Osteoblast (primary cell): ENCODE results near the gene SRRM5. TPM values are rescaled to one million over a fixed set of nuclear protein-coding genes. Genes with fewer than 3 reads are reported as not detected.
A peak's percentile ranks its signal among the peaks of the same experiment; 100 is the strongest.

ENCODE experiments used
- DNase-seq: peaks from one replicate; pipeline ENCODE4 v3.0.0; 2011; ENCODE audit warnings: low spot score, mixed read lengths; ENCODE audit not compliant: insufficient read length; ENCODE audit errors: missing footprints
- H2AFZ ChIP-seq: 2 replicates; pipeline ENCODE4 v1.6.0; 2011; ENCODE audit warnings: mild to moderate bottlenecking, low read length
- H3K27ac ChIP-seq: 2 replicates; pipeline ENCODE4 v1.5.1; 2011; ENCODE audit warnings: mild to moderate bottlenecking, low read depth, low read length, moderate library complexity
- H3K27me3 ChIP-seq: 2 replicates; pipeline ENCODE4 v1.6.0; 2012; ENCODE audit warnings: mild to moderate bottlenecking, control low read depth, inconsistent platforms, low read length, moderate library complexity; ENCODE audit not compliant: insufficient read depth
- H3K36me3 ChIP-seq: 2 replicates; pipeline ENCODE4 v1.5.1; 2011; ENCODE audit warnings: mild to moderate bottlenecking, low read length, control low read depth, moderate library complexity; ENCODE audit not compliant: insufficient read depth
- H3K4me1 ChIP-seq: 2 replicates; pipeline ENCODE4 v1.5.1; 2011; ENCODE audit warnings: mild to moderate bottlenecking, low read length, control low read depth, moderate library complexity; ENCODE audit not compliant: insufficient read depth
- H3K4me2 ChIP-seq: 2 replicates; pipeline ENCODE4 v1.6.0; 2011; ENCODE audit warnings: mild to moderate bottlenecking, low read length; ENCODE audit not compliant: insufficient read depth
- H3K4me3 ChIP-seq: fragments of 200-600 bp; sonication (generic); 3 replicates; pipeline ENCODE4 v1.5.1; 2012; ENCODE audit warnings: mild to moderate bottlenecking, low read length, inconsistent platforms; ENCODE audit not compliant: insufficient read depth
- H3K79me2 ChIP-seq: 2 replicates; pipeline ENCODE4 v1.6.0; 2012; ENCODE audit warnings: mild to moderate bottlenecking, low read length, control low read depth, inconsistent platforms; ENCODE audit not compliant: insufficient read depth
- H3K9me3 ChIP-seq: 2 replicates; pipeline ENCODE4 v1.5.1; 2011; ENCODE audit warnings: low read depth, low read length, control low read depth
- H4K20me1 ChIP-seq: 2 replicates; pipeline ENCODE4 v1.6.0; 2012; ENCODE audit warnings: mild to moderate bottlenecking, low read length, control low read depth; ENCODE audit not compliant: insufficient read depth
- total RNA-seq: library from RNA; depleted of rRNA; stranded (reverse); fragments of >200 nt; gene quantifications from 2 replicates; pipeline ENCODE4 v1.2.3, GENCODE V29; 2012
- TF ChIP-seq, protein P1 (sequence below): IDR thresholded peaks from 2 replicates; pipeline ENCODE4 v1.5.1; 2011; ENCODE audit warnings: mild to moderate bottlenecking, low read depth, low read length, moderate library complexity; ENCODE audit errors: extremely low read depth

SRRM5 gene
- total RNA-seq, 1 donor: under 0.01 TPM

- H3K27me3 ChIP-seq: no peaks in the 10 kb centered on the region
- H4K20me1 ChIP-seq: no peaks in the 10 kb centered on the region
- H3K4me3 ChIP-seq: no peak overlapping the region
- H3K4me1 ChIP-seq: peaks cover 12% of the 10 kb centered on the region
- no peak overlapping the region for H2AFZ ChIP-seq
- H3K4me2 ChIP-seq: no peak overlapping the region
- TF ChIP-seq, protein P1, sequence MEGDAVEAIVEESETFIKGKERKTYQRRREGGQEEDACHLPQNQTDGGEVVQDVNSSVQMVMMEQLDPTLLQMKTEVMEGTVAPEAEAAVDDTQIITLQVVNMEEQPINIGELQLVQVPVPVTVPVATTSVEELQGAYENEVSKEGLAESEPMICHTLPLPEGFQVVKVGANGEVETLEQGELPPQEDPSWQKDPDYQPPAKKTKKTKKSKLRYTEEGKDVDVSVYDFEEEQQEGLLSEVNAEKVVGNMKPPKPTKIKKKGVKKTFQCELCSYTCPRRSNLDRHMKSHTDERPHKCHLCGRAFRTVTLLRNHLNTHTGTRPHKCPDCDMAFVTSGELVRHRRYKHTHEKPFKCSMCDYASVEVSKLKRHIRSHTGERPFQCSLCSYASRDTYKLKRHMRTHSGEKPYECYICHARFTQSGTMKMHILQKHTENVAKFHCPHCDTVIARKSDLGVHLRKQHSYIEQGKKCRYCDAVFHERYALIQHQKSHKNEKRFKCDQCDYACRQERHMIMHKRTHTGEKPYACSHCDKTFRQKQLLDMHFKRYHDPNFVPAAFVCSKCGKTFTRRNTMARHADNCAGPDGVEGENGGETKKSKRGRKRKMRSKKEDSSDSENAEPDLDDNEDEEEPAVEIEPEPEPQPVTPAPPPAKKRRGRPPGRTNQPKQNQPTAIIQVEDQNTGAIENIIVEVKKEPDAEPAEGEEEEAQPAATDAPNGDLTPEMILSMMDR: no peak
- no peak overlapping the region for H3K27ac ChIP-seq
- DNase-seq: no peak
- H3K79me2 ChIP-seq: peaks cover 55% of the 10 kb centered on the region
- H3K9me3 ChIP-seq: no peaks in the 10 kb centered on the region
- peaks cover 14% of the 10 kb centered on the region for H3K36me3 ChIP-seq
Observed at GRCh38 chr19:43616954-43617353, 5.1 kb downstream of the SRRM5 start.

DNA sequence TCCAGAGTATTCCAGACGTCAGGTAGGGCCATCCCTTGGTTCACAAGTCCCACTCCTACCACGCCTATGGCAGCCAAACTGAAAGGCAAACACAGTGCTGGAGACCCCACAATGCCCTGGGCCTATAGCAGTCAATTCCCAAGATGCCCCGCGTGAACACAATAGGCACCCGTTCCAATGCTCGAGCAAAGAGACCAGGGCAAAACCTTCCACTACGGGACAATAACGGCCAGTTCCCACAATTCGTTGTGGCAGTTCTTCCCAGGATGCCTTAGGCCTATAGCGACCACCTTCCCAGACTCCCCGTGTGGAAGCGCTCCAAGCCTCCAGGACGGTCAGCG is 7.0 kb downstream of the SRRM5 start:
- Histone ChIP-seq H3K27me3 (no peaks in the 10 kb centered on the region), H3K36me3 (peaks cover 3% of the 10 kb centered on the region), H3K27ac (peak overlapping the region; percentile 92), H3K4me1 (peaks cover 12% of the 10 kb centered on the region), H3K4me2 (peak overlapping the region; percentile 99), H3K4me3 (peak overlapping the region; percentile 90), H4K20me1 (no peaks in the 10 kb centered on the region), H2AFZ (peak overlapping the region; percentile 99), H3K9me3 (no peaks in the 10 kb centered on the region), H3K79me2 (peaks cover 47% of the 10 kb centered on the region)
- TF ChIP-seq, protein P1: no peak
- DNase-seq: peak; percentile 92

DNA sequence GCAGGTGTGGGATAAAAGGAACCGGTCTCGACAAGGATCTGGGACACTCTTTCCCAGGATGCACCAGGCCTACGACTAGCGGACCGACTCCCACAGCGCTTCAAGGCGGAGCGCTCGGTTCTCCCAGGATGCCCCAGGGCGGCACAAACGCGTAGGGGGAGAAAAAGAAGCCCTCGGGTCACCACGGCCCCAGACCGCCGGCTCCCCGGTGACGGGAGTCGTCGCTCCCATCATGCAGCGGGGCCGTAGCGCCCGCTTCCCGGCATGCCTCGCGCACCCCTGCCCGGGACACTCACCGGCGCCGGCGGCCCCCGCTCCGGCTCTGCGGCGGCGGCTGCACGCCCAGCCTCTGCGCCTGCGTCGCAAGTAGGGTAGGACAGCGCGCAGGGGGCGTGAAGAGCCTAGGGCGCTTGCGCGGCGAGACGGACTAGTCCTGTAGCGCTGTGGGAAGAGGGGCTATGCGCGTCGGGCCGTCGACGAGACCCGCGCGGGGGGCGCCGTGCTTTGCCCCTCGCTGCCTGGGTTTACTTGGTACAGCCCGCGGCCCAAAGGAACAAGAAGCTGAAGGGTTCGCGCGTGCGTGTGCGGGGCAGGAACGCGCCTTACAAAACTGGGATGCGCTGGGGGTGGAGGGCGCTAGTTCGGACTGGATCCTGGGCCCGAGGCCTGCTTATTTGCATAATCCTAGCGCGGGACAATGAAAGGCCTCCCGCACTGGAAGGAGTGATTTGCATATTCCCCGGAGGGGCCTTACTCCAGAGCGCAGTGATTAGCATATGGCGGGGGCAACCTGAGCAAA is 7.6 kb downstream of the SRRM5 start, which contains the start of gene ZNF428:
Gene ZNF428 (minus strand): TSS at position 368 of the 799 bp plus-strand sequence. CDS start 5,325 bp downstream, outside the sequence.
- Histone ChIP-seq H2AFZ (peak within 1 kb of the TSS; percentile 99), H3K4me3 (peak within 1 kb of the TSS; percentile 90), H3K36me3 (no peaks in the 10 kb centered on the region), H3K79me2 (peaks cover 41% of the 10 kb centered on the region), H3K9me3 (no peaks in the 10 kb centered on the region), H3K27ac (peak within 1 kb of the TSS; percentile 92), H3K4me2 (peak within 1 kb of the TSS; percentile 99), H3K4me1 (peaks cover 12% of the 10 kb centered on the region), H3K27me3 (no peaks in the 10 kb centered on the region), H4K20me1 (no peaks in the 10 kb centered on the region)
- DNase-seq: peak; percentile 100
- TF ChIP-seq, protein P1: no peak

GRCh38 chr19:43620061-43621001 is 8.4 kb downstream of the SRRM5 start:
- Histone ChIP-seq H4K20me1 (no peaks in the 10 kb centered on the region), H2AFZ (peak overlapping the region; percentile 99), H3K79me2 (peaks cover 32% of the 10 kb centered on the region), H3K36me3 (no peaks in the 10 kb centered on the region), H3K4me1 (peaks cover 12% of the 10 kb centered on the region), H3K4me3 (peak overlapping the region; percentile 90), H3K4me2 (peak overlapping the region; percentile 99), H3K27ac (peak overlapping the region; percentile 92), H3K9me3 (no peaks in the 10 kb centered on the region), H3K27me3 (no peaks in the 10 kb centered on the region)
- peak; percentile 29 for DNase-seq
- TF ChIP-seq, protein P1: no peak
